ENCODE results near the gene CNNM4.

The CNNM4 gene

DNA sequence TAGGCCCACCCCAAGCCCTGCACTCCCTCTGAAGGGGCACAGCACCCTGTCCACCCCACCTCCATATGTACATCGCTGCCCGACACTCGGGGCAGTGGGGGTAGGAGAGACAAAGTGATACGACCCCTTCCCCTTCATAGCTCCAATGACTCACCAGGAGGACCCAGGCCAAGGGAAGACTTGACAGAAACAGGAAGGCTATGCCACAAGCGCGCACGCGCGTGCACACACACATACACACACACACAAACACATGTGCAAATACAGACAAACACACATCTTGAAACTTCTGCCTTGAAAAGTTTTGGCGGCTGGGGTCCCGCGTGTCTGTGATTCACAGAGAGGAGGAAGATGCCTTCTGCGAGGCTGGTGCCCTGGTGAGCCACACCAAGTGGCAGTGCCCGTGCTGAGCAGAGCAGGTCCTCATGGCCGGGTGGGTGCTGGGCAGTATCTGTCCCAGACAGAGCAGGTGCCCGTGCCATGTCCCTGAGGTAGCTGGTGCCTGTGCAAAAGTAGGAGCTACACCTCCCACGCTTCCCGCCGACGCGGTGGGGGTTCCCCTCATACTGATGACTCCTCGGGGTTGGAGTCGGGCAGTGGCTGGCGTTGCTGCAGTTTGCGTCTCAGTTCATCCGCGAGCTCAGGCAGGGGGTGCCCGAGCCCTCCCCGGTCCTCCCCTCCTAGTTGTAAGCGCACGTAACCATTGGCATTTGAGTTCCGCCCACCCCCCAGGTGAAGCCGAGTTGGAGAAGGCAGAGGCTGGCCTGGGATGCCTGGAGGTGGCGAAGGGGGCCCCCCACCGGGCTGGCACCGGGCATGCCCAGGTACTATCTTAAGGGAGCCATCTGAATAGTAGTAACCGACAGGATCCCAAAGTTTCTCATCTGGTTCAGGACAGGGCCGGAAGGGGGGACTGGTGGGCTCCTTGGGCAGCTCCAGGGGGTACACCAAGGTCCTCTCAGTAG is 99.6 kb downstream of the CNNM4 start:
- H3K27ac ChIP-seq (ENCODE audit: low read depth, low read length), result no peak overlapping the region
- H3K9me3 ChIP-seq (ENCODE audit: insufficient read depth, low read length), result no peaks in the 10 kb centered on the region
- H2AFZ ChIP-seq (ENCODE audit: low read depth, low read length, severe bottlenecking), result no peak overlapping the region
- H3K36me3 ChIP-seq (ENCODE audit: low read length), result no peaks in the 10 kb centered on the region
- H3K9me2 ChIP-seq (replicated peaks; ENCODE audit: insufficient read depth, low read length), result no peaks in the 10 kb centered on the region
- no peak overlapping the region for H3K4me3 ChIP-seq (ENCODE audit: insufficient read depth, low read length, poor library complexity, severe bottlenecking)
- TF ChIP-seq EZH2phosphoT487 (conservative IDR thresholded peaks at IDR 0.05; ENCODE audit: low read length), result no peak
- no peak for TF ChIP-seq CTCF (IDR thresholded peaks at IDR 0.05; ENCODE audit: insufficient read depth, low read length, poor library complexity, severe bottlenecking)
- H3F3A ChIP-seq (ENCODE audit: insufficient read depth), result no peaks in the 10 kb centered on the region
- no peaks in the 10 kb centered on the region for H4K20me1 ChIP-seq (ENCODE audit: low read depth, low read length)
- H3K4me2 ChIP-seq (ENCODE audit: low read depth, low read length, poor library complexity, severe bottlenecking), result no peak overlapping the region
- no peak overlapping the region for H3K9ac ChIP-seq (ENCODE audit: low read length)
- no peaks in the 10 kb centered on the region for H3K27me3 ChIP-seq (ENCODE audit: low read length)
- peaks cover 6% of the 10 kb centered on the region; the same call in 1 of the 2 replicates for H3K79me2 ChIP-seq (ENCODE audit: insufficient read depth, low read length)

DNA sequence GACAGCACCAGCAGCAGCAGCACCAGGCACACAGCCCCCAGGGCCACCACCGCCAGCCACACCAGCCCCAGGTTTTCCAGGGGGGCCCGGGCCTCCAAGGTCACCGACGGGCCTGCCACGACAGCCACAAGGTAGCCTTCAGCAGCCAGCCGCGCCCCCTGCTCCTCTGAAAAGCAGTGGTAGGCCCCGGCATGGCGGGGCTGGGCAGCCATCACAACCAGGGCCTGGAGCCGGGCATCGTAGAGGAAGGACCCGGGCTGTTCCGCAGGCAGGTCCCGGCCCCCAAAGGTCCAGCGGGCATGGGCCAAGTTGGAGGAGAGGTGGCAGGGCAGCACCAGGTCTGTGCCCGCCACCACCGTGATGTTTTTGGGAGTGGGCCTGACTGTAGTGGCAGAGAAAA is 100.4 kb downstream of the CNNM4 start:
- TF ChIP-seq CTCF (IDR thresholded peaks at IDR 0.05; ENCODE audit: insufficient read depth, low read length, poor library complexity, severe bottlenecking), result no peak
- no peak for TF ChIP-seq EZH2phosphoT487 (conservative IDR thresholded peaks at IDR 0.05; ENCODE audit: low read length)
- H4K20me1 ChIP-seq (ENCODE audit: low read depth, low read length), result no peaks in the 10 kb centered on the region
- H3K79me2 ChIP-seq (ENCODE audit: insufficient read depth, low read length), result peaks cover 6% of the 10 kb centered on the region; the same call in 1 of the 2 replicates
- no peak overlapping the region for H3K27ac ChIP-seq (ENCODE audit: low read depth, low read length)
- H2AFZ ChIP-seq (ENCODE audit: low read depth, low read length, severe bottlenecking), result no peak overlapping the region
- H3K27me3 ChIP-seq (ENCODE audit: low read length), result no peaks in the 10 kb centered on the region
- no peaks in the 10 kb centered on the region for H3K36me3 ChIP-seq (ENCODE audit: low read length)
- H3K9me3 ChIP-seq (ENCODE audit: insufficient read depth, low read length), result no peaks in the 10 kb centered on the region
- no peak overlapping the region for H3K4me3 ChIP-seq (ENCODE audit: insufficient read depth, low read length, poor library complexity, severe bottlenecking)
- H3K9me2 ChIP-seq (replicated peaks; ENCODE audit: insufficient read depth, low read length), result no peaks in the 10 kb centered on the region
- H3K9ac ChIP-seq (ENCODE audit: low read length), result no peak overlapping the region
- H3K4me2 ChIP-seq (ENCODE audit: low read depth, low read length, poor library complexity, severe bottlenecking), result no peak overlapping the region
- H3F3A ChIP-seq (ENCODE audit: insufficient read depth), result no peaks in the 10 kb centered on the region

Data from SU-DHL-6 (cell line).